Lung (tissue), 12 donors: Measurements from ENCODE around the gene FEM1C. TPM values are rescaled to one million over a fixed set of nuclear protein-coding genes. Genes with fewer than 3 reads are reported as not detected.
"Not testable (repeated sequence)": the region's sequence is repeated elsewhere in the genome, so short reads cannot be mapped to it uniquely, and the experiment has no call there.

Experiments
- ATAC-seq: fragments of 200-7000 bp; cut with Tn5 transposase; one replicate; pipeline ENCODE4 v1.9.1; 2020; ENCODE audit warnings: moderate number of reproducible peaks; ENCODE audit not compliant: insufficient read depth, low FRiP score
- DNase-seq, 3 donors: peaks; one replicate each; pipeline ENCODE4 v3.0.0-alpha.2; 2013 to 2017
- H3K27ac ChIP-seq, 2 donors: one replicate each; pipeline ENCODE4 v1.5.1; 2013; ENCODE audit warnings: mild to moderate bottlenecking in 2 of 2, moderate library complexity in 2 of 2, control low read depth in 1 of 2, inconsistent platforms in 1 of 2, low read depth in 1 of 2, low read length in 1 of 2
- H3K27me3 ChIP-seq, 3 donors: one replicate each; pipeline ENCODE4 v1.5.1; 2013; ENCODE audit warnings: low read length in 2 of 3; ENCODE audit not compliant: control insufficient read depth in 3 of 3, insufficient read depth in 3 of 3
- H3K36me3 ChIP-seq, 4 donors: one replicate each; pipeline ENCODE4 v1.5.1; 2013; ENCODE audit warnings: low read length in 4 of 4, mild to moderate bottlenecking in 1 of 4, moderate library complexity in 1 of 4; ENCODE audit not compliant: control insufficient read depth in 4 of 4, insufficient read depth in 4 of 4
- H3K4me1 ChIP-seq, 5 donors: one replicate each; pipeline ENCODE4 v1.5.1; 2013; ENCODE audit warnings: low read length in 5 of 5, mild to moderate bottlenecking in 2 of 5, moderate library complexity in 1 of 5; ENCODE audit not compliant: control insufficient read depth in 5 of 5, insufficient read depth in 5 of 5
- H3K4me3 ChIP-seq: one replicate; pipeline ENCODE4 v1.5.1; 2013; ENCODE audit warnings: mild to moderate bottlenecking, control low read depth, moderate library complexity
- H3K9ac ChIP-seq, 2 donors: one replicate each; pipeline ENCODE4 v1.5.1; 2013; ENCODE audit warnings: low read length in 2 of 2, control low read depth in 1 of 2; ENCODE audit not compliant: insufficient read depth in 1 of 2
- H3K9me3 ChIP-seq, 4 donors: one replicate each; pipeline ENCODE4 v1.5.1; 2013; ENCODE audit warnings: low read length in 3 of 4, mild to moderate bottlenecking in 1 of 4, moderate library complexity in 1 of 4; ENCODE audit not compliant: control insufficient read depth in 4 of 4, insufficient read depth in 3 of 4
- WGBS, 2 donors: extraction: QIAGEN DNeasy Blood & Tissue Kit; methylation state at CpG; one replicate each; pipeline ENCODE4 v1.1.7; 2013; 5-methylcytosine and 5-hydroxymethylcytosine counted together
- polyA plus RNA-seq, 2 donors: library from polyadenylated mRNA; stranded (reverse); fragments of 200-250 nt; gene quantifications; one replicate each; pipeline ENCODE4 v1.2.1, GENCODE V29; 2013
- total RNA-seq, 2 donors: library from RNA; depleted of rRNA in 1 of 2; stranded (reverse); fragments of >200 nt in 1 of 2; gene quantifications; one replicate each; pipeline ENCODE4 v1.2.1, GENCODE V29; 2014 to 2021
- TF ChIP-seq, protein P1 (sequence below): IDR thresholded peaks from 2 replicates; pipeline ENCODE4 v1.5.1; 2012; ENCODE audit warnings: mild to moderate bottlenecking; ENCODE audit errors: control extremely low read depth, extremely low read depth
- donor health status: control.
- donor health status: control.
- donor health status: Bipolar disorder and iron deficiency.
- donor health status: healthy.
- donor health status: DM: yes; HTN: yes; CAD: no.

Gene FEM1C
- total and polyA plus RNA-seq, 4 donors, result 8.0 to 47.9 (median 19.2) TPM

DNA sequence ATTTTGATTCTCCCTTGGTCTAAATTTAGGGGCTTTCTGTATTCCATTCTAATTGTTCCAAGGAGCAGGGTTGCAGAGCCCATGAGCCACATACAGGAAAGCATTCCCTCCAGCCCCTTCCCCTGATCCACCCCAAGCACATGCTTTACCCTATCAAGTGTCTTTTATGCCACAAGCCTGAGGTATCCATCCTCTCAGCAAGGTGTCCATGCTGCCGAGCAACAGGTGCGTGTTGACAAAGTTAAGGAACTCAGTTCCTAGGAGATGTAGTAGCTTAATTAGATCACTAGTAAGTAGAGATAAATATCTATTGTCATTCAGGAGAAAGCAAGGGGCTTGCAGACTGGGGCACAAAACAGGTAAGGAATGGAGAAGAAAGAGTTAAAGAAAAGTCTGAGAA is 57.8 kb downstream of the FEM1C start:
- TF ChIP-seq, protein P1, sequence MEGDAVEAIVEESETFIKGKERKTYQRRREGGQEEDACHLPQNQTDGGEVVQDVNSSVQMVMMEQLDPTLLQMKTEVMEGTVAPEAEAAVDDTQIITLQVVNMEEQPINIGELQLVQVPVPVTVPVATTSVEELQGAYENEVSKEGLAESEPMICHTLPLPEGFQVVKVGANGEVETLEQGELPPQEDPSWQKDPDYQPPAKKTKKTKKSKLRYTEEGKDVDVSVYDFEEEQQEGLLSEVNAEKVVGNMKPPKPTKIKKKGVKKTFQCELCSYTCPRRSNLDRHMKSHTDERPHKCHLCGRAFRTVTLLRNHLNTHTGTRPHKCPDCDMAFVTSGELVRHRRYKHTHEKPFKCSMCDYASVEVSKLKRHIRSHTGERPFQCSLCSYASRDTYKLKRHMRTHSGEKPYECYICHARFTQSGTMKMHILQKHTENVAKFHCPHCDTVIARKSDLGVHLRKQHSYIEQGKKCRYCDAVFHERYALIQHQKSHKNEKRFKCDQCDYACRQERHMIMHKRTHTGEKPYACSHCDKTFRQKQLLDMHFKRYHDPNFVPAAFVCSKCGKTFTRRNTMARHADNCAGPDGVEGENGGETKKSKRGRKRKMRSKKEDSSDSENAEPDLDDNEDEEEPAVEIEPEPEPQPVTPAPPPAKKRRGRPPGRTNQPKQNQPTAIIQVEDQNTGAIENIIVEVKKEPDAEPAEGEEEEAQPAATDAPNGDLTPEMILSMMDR, result no peak
- Histone ChIP-seq H3K27ac (no peak overlapping the region), H3K9ac (no peak overlapping the region), H3K36me3 (no peaks in the 10 kb centered on the region), H3K4me3 (no peak overlapping the region), H3K4me1 (peaks cover 0 to 4% (median 0%) of the 10 kb centered on the region in 5 donors), H3K27me3 (no peaks in the 10 kb centered on the region), H3K9me3 (no peaks in the 10 kb centered on the region)
- DNase-seq, result no peak
- 90 to 98% methylated on average over 2 of the region's 2 CpGs for WGBS, 2 donors
- ATAC-seq, result no peak

DNA sequence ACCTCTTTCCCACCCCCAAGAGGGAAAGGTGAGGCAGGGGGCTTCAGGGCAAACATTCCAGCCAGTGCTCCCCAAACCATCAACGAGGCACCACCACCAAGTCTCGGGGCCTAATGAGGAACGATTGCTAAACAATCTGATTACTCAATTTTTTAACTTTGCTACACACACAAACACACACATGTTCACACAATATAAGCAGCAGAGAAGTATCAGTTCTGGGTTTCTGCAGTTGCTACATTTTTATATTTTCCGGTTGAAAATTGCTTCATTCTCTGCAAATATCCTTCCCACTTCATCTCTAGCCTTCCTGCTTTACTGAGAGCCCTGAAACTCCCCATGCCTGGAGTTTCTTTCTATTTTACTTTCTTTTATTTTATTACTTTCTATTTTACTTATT is 60.2 kb downstream of the FEM1C start:
- no peaks in the 10 kb centered on the region for H3K9me3 ChIP-seq
- no peaks in the 10 kb centered on the region for H3K27me3 ChIP-seq
- H3K4me3 ChIP-seq, result no peak overlapping the region
- H3K4me1 ChIP-seq, result peaks cover 0 to 2% (median 0%) of the 10 kb centered on the region in 5 donors
- TF ChIP-seq, protein P1, result no peak
- H3K27ac ChIP-seq, result peak overlapping the region in 1 of 2 donors; percentile 53
- H3K9ac ChIP-seq, result no peak overlapping the region
- DNase-seq, result no peak
- H3K36me3 ChIP-seq, result no peaks in the 10 kb centered on the region
- 29 to 36% methylated on average over 4 of the region's 4 CpGs for WGBS, 2 donors
- no peak for ATAC-seq

DNA sequence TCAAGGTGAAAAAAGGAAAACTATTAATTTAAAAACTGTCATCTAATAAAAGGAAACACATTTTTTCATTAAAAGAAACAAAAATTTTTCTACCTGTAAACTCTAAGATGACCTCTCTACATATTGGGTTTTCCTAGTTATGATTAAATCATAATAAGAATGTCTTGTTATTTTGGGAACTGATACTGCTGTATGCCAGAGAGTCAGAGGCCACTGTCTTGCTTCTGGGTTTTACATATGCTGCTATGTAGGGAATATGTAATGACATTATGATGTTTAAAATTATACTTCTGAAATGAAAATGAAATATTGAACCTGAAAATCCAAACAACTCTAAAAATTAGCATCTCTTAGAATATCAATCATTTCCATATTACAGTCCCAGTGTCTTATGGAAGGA is 63.7 kb downstream of the FEM1C start:
- Histone ChIP-seq H3K4me1 (peaks cover 0 to 2% (median 0%) of the 10 kb centered on the region in 5 donors), H3K9me3 (no peaks in the 10 kb centered on the region), H3K27me3 (no peaks in the 10 kb centered on the region), H3K27ac (no peak overlapping the region), H3K9ac (no peak overlapping the region), H3K4me3 (no peak overlapping the region), H3K36me3 (no peaks in the 10 kb centered on the region)
- ATAC-seq (no peak), DNase-seq (no peak)
- TF ChIP-seq, protein P1, result no peak

DNA sequence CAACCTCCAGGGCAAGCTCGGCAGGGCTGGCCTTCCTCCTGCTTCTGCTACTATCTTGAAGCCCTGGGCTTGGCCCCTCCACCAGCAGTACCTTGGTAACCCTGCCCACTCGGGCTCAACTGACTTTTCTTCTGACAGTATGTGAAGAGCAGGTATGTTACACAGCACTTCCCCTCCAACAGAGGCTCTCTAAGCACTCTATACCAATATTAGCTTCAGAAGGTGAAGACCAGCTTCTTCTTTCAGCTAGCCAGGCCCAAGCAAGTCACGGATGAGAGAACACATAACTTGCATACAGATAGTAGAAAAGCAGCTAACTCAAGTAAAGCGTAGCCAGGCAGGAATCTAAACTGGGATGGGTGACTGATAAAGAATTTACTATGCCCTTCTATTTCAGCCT is 64.3 kb downstream of the FEM1C start:
- H3K27ac ChIP-seq, result no peak overlapping the region
- H3K36me3 ChIP-seq, result no peaks in the 10 kb centered on the region
- H3K27me3 ChIP-seq, result no peaks in the 10 kb centered on the region
- DNase-seq, result no peak
- ATAC-seq, result no peak
- no peak overlapping the region for H3K4me3 ChIP-seq
- no peak overlapping the region for H3K9ac ChIP-seq
- TF ChIP-seq, protein P1, result no peak
- 76 to 89% methylated on average over 4 of the region's 4 CpGs for whole genome bisulfite sequencing, 2 donors
- H3K4me1 ChIP-seq, result peaks cover 0 to 2% (median 0%) of the 10 kb centered on the region in 5 donors
- H3K9me3 ChIP-seq, result no peaks in the 10 kb centered on the region

DNA sequence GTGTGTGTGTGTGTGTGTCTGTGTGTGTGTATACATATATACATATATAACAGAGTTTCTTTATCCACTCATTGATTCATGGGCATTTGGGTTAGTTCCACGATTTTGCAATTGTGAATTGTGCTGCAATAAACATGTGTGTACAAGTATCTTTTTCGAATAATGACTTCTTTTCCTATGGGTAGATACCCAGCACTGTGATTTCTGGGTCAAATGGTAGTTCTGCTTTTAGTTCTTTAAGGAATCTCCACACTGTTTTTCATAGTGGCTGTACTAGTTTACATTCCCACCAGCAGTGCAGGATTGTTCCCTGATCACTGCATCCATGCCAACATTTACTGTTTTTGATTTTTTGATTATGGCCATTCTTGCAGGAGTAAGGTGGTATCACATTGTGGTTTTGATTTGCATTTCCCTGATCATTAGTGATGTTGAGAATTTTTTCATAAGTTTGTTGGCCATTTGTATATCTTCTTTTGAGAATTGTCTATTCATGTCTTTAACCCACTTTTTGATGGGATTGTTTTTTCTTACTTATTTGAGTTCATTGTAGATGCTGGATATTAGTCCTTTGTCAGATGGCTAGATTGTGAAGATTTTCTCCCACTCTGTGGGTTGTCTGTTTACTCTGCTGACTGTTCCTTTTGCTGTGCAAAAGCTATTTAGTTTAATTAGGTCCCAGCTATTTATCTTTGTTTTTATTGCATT is 65.3 kb downstream of the FEM1C start:
- ATAC-seq, H3K27ac ChIP-seq, H3K4me3 ChIP-seq, H3K4me1 ChIP-seq, H3K9ac ChIP-seq, DNase-seq, H3K36me3 ChIP-seq, H3K27me3 ChIP-seq, H3K9me3 ChIP-seq: not testable (repeated sequence)
- WGBS, 2 donors, result 73 to 75% methylated on average over 2 of the region's 2 CpGs
